Lung microvascular endothelial cell (primary cell): ENCODE results near the gene COL4A2. TPM values are rescaled to one million over a fixed set of nuclear protein-coding genes. Genes with fewer than 3 reads are reported as not detected.

ENCODE experiments used
- DNase-seq, 2 donors: peaks; one replicate each; pipeline versions ENCODE4 v3.0.0 to v3.0.0-alpha.2; 2010; ENCODE audit warnings: low read depth in 2 of 2
- total RNA-seq: library from RNA; depleted of rRNA; stranded (reverse); fragments of >200 nt; gene quantifications from 2 replicates; pipeline ENCODE4 v1.2.1, GENCODE V29; 2014

Gene COL4A2
- total RNA-seq = 728 and 775 TPM in 2 replicates

DNA sequence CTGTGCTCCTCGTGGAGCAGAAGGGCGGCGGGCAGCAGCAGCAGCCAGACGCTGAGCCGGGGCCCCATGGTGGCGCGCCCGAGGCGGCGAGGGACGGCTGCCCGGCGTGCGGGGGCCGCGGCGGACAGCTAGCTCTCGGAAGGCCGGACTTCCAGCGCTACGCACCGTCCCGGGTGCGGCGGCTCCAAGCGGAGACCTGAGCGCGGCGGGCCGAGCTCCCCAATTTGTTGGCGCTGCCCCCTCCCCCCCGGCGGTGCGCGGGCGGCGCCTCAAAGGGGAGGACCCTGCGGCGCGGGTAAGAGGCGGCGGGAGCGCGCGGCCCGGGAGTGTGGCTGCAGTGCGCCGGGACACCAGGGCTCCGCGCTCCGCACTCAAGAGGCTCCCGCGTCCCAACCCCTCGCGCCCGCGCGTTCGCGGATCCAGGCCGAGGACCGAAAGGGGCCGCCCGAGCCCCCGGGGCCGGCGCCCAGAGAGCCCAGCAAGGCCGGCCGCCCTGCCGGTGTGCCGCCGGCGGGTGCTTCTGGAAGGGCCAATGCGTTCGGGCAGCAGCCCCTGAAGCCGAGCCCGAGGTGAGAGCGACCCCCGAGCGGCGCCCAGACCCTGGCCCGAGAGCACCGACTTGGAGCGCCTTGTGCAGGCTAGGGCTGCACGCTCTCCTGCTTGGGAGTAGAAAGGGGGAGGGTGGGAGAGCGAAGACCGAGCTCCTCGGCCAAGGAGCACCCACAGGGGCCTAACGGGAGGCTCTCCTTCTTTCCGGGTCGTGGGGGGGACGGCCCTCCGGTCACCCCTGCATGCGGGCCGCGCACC, at the start of gene COL4A2, which contains the start of gene COL4A1:
Gene COL4A2 (plus strand): TSS at position 325 of the 807 bp plus-strand sequence. CDS start 620 bp downstream, outside the sequence.
Gene COL4A1 (minus strand): TSS at position 198 of the 807 bp plus-strand sequence. CDS start 130 bp downstream, at position 68.
- peak; percentile 76 to 87 for DNase-seq

- no peak for DNase-seq
These were observed 49.7 kb upstream of the COL4A2 start for GRCh38 chr13:110257408-110257807.

- peak; percentile 62 to 76 for DNase-seq
These were observed 48.0 kb upstream of the COL4A2 start for GRCh38 chr13:110258876-110259631.

DNA sequence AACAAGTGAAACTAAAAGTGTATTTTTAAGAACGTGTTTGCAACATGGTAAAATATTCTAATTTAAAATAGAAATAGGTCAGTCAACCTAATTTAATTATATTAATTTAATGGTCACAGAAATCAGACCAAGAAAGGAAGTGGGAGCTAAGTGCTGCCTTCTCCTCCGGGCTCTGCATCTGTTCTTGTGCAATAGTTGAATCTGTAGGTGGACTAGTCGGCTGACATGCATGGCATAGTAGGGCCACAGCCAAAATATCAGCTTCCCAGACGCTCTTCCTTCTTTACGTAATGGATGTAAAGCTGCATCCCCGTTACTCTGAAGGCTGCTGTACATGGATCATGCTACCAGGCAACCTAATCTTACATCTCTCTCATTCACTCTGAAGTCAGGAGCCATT, 47.4 kb upstream of the COL4A2 start:
- DNase-seq = no peak

DNA sequence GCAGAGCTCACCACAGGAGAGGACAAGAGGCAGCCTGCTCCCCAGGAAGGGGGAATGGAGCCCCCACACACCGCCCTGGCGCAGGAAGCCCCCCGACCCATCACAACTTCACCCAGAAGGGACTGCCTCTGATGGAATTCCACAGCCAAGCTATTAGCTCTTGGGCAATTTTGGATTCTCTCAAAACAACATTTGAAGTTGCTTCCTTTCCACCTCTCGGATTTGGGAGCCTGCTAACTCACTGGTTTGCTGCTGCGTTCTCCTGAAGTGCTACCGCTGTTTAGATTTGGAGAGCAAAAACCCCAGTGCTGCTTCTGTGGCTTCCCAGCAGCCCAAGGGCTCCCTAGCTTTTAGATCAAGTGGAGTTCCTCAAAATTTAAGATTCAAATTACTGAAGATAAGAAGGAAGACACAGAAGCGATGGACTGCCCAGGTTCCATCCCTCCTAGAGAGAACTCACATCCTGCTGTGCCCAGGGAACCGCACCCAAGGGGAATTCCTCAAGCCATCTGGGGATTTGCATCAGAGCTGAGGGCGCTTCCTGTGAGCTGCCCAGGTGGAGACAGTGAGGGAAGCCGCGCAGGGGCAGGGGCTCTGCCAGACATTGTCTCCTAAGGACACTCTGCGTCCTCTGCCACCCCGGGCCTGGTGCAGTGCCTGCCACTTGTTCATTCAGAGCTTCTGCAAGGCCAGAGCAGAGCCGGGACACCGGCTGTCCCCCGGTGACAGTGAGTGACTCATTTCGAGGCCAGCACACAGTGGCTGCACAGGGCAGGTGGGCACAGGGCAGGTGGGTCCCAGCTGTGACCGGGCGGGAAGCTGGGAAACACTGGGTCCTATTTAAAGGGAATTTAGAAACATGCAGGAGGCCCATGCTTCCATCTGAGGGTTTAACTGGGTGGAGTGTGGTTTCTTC, 45.7 kb upstream of the COL4A2 start:
- DNase-seq = peak; percentile 46 to 48

GRCh38 chr13:110262082-110262436, 45.0 kb upstream of the COL4A2 start:
- no peak for DNase-seq

DNA sequence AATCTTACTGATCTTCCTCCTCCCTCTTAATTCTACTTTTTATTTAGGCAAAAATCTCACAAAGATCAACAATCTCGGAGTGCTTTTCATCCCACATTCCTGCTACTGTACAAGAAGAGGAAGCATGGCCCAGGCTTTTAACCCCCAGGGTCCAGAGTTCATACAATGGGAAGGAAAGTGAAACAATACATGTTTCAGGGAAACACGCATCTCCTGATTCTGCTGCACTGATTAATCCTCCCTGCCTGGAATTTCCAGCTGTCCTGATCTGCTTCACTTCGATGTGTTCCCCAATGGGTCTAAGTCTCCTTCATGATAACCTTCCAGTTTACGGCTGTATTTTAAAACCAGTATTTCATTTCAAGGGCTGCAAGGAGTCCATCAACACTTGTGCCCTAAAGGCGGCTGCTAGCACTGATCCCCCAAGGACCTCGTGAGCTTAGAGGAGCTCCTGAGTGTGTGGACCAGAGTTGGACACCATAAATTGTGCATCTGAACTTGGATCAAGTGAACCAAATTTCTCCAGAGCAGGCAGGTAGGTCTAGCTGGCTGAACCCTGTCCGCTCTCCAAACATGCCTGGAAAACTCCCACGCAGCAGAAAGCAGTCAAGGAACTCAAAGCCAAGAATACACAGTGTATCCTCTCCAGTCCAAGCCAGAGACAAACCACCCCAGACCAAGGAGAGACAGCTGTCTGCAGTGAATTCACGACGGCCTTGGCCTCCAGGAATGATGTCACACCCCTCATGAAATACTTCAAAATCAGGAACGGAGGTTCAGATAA, 44.4 kb upstream of the COL4A2 start:
- peak; percentile 75 to 80 for DNase-seq

DNA sequence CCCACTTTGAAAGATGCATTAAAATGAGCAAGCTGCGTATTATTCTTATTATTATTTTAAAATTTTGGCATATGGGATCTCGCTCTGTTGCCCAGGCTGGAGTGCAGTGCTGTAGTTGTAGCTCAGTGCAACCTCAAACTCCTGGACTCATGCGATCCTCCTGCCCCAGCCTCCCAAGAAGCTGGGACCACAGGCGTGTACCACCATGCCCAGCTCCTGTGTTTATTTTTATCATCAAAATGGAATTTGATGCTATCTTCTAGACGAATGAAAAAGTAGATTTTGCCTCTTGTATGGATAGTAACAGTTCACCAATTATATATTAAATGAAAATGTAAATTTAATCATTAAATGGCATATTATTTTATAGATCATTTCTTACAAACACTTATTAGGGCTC, 43.7 kb upstream of the COL4A2 start:
- DNase-seq = no peak

DNA sequence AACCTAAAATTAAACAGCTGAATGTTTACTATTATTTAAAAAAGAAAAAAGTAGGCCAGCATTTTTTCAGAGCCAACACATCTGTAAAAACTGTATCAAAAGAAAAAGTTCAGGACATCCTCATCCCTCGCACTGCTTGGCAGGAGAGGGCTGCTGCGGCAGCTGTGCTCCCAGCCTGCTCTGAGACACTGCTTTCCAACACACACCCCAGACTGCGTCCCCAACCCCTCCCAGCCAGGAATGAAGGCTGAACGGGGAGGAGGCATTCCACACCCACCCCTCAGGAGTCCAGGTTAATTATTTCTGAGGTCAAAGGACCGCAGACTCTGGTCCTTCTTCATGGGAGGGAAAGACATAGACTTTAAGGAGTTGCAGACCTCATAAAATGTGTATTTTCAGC, 43.2 kb upstream of the COL4A2 start:
- no peak for DNase-seq

DNA sequence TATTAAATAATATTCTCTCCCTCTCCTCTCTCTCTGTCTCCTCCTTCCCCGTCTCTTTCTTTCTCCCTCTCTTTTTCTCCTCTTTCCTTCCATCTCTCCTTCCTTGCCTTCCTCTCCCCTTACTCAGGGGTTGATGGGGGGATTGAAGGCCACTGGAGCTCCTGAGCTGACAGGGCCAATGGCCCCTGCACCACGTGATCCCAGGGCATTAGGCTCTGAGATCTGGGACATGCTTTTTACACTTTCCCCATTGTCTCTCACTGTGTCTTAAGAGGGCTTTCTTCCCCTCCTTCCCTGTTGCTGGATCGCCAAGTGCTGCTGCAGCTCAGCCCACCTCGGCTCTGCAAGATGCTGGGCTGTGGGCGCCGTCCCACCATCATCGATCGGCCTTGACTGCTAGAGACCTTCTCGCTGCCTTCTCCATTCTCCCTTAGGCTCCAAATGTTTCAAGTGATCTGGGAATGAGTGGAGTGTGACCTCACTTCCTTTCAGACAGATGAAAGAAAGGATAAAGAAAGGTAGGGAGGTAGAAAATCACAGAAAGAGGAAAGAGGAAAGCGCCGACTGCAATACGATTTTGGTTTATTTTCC, 42.3 kb upstream of the COL4A2 start:
- DNase-seq = no peak

- peak in 1 of 2 donors; percentile 90 for DNase-seq
These were observed 41.8 kb upstream of the COL4A2 start for GRCh38 chr13:110265341-110265681.

GRCh38 chr13:110265682-110266430, 41.2 kb upstream of the COL4A2 start:
- peak; percentile 72 for DNase-seq

- DNase-seq = no peak
These were observed 40.7 kb upstream of the COL4A2 start for GRCh38 chr13:110266431-110266809.

DNA sequence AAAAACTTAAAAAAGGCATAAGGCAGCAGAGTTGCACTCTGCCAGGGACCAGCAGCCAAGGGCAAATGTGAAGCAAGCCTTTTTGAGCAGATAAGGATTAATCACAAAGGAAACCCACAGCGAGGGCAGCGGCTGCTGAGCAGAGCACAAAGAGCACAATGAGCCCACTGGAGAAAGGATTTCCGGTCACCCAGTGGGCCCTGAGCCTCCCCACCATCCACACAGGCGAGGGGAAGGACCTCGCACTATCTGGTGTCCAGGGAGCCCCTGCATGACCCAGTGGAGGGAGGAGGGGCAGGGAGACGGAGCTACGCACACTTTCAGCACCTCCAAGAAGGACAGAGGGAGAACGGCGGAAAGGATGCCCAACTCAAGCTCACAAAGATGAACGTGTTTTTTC, 40.1 kb upstream of the COL4A2 start:
- DNase-seq = peak; percentile 53 to 59

GRCh38 chr13:110268061-110268460, 39.0 kb upstream of the COL4A2 start:
- no peak for DNase-seq

- DNase-seq = no peak
These were observed 38.4 kb upstream of the COL4A2 start for GRCh38 chr13:110268576-110269185.

DNA sequence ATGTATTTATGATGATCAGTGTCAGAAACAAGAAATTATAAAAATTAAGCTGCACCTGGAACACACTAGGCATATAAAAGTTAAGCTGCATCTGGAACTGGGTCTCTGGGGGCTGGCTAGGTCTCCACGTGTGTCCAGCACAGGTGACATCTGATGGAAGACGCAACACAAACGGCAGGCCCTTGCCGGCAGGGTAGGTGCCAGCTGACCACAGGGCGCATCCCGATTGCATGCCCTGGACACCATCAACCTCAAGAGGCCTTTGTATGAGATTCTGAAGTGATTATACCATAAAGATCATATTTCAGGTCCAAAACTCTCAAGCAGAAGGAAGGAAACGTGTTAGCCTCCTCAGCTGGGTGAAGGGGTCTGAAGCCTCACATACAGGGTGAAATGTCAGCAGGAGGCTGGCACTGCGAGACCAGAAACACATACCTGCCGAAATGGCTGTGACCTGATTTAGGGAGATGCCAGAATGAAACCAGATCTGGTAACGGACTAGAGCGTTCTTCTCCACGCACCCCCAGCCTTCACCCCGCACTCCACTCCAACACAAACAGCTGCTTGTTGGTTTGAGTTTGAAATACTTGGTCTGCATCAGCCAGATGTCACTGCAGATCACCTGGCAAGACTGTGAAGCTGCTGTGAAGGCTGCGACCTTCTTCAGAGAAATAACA, 37.4 kb upstream of the COL4A2 start:
- no peak for DNase-seq

- no peak for DNase-seq
These were observed 36.6 kb upstream of the COL4A2 start for GRCh38 chr13:110270507-110270906.

DNA sequence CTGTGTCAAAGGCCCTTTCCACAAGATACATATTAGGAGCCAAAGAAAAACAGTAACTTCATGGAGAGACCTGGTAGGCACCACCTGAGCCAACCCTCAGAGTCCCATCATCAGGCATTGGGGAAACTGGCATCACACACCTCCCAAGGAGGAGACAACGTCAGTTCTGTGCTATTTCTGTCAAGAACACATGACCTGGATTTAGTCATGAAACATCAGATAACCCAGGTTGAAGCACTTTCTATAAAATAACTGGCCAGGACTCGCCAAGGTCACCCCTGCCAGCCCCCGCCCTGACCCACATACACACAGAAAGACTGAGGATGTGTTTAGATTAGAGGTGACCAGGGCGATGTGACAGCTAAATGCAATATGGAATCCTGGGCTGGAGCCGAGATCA, 35.8 kb upstream of the COL4A2 start:
- DNase-seq = no peak
